CD4-positive, alpha-beta T cell treated with Interleukin-10 for 1 hour (primary cell): ENCODE measurements around the gene GARS1.
A peak's percentile ranks its signal among the peaks of the same experiment; 100 is the strongest.
"Not testable (repeated sequence)": the region's sequence is repeated elsewhere in the genome, so short reads cannot be mapped to it uniquely, and the experiment has no call there.

Source experiments
- DNase-seq: peaks from one replicate; pipeline ENCODE4 v3.0.0-alpha.2; 2020

Gene GARS1, protein sequence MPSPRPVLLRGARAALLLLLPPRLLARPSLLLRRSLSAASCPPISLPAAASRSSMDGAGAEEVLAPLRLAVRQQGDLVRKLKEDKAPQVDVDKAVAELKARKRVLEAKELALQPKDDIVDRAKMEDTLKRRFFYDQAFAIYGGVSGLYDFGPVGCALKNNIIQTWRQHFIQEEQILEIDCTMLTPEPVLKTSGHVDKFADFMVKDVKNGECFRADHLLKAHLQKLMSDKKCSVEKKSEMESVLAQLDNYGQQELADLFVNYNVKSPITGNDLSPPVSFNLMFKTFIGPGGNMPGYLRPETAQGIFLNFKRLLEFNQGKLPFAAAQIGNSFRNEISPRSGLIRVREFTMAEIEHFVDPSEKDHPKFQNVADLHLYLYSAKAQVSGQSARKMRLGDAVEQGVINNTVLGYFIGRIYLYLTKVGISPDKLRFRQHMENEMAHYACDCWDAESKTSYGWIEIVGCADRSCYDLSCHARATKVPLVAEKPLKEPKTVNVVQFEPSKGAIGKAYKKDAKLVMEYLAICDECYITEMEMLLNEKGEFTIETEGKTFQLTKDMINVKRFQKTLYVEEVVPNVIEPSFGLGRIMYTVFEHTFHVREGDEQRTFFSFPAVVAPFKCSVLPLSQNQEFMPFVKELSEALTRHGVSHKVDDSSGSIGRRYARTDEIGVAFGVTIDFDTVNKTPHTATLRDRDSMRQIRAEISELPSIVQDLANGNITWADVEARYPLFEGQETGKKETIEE

DNA sequence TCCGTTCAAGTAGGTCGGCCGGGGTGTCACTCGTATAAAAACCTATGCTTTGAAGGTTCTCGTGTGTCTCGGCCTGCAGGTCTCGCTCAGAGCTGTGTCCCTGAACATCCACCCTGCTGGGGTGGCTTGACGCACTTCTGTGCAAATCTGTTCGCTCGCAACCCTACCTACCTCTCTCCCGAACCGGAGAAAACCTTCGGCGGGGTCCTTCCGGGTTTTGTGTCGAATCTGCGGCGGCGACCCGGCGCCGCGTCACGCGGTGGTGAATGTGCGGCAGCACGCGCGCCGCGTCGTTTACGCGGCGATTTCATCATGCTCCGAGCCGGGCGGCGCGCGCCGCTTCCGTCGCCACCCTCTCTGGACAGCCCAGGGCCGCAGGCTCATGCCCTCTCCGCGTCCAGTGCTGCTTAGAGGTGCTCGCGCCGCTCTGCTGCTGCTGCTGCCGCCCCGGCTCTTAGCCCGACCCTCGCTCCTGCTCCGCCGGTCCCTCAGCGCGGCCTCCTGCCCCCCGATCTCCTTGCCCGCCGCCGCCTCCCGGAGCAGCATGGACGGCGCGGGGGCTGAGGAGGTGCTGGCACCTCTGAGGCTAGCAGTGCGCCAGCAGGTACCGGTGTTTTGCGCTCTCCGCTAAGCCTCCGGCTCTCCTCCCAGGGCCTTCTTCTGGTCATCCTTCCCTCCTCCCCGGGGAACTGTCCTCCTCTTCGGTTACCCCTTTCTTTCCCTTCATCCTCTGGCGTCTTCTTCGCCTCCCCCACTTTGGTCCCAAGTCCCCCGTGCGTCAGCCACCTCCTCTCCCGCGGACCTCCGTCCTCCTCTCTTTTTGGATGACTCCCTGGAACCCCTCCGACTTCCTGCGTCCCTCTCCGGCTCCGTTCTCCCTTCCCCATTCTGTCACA lies at the start of gene GARS1:
Gene GARS1 (plus strand): TSS at position 339 of the 896 bp plus-strand sequence. CDS start 44 bp downstream, at position 383.
- DNase-seq: peak; percentile 92

DNA sequence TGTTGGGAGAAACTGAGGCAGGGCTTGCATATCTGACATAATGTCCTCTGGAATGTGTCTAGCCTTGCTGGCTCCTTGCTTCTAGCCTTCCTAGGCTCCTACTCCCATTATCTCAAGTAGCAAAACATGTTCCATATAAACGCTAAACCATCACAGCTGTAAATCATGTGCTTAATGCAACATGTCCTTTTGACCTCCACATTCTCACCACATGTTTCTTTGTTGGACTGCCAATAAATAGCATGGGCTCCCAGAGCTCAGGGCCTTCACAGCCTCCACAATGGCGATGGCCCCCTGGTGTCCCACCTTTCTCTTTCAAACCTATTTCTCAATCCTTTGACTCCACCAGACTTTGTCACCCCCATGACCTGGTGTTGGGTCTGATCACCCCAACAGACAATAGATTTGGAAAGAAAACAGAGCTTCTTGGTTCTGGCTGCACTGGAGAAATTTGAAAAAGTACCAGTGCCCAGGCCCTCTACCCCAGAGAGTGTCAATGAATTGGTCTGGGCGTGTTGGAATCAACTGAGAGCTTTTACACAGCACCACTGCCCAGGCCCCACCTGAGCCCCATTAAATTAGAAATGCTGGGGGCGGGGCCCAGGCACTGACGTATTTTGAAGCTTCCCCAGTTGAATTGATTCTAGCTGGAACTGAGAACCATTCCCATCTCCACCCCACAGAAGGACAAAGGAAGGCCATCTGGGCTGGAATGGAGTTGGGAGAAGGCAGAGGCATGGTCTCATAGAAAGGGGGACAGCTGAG lies 48.7 kb upstream of the GARS1 start:
- no peak for DNase-seq

DNA sequence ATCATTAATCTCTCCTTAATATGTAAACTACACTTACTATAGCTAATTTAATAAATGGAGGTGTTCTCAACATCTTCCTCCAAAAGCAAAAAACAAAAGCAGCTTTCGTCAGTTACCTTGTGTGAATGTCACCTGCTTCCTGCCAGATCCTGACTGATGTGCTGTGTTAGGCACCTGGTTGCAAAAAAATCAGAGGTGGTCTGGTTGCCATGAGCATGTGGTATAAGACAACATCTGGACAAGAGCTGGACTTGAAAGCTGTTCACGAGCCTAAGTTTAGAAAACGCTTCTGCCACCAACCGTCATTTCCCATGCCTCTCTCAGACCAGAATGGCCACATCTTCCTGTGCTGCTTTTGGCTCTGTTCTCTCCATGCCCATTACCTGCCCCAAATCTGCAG lies 48.1 kb upstream of the GARS1 start:
- DNase-seq: no peak

DNA sequence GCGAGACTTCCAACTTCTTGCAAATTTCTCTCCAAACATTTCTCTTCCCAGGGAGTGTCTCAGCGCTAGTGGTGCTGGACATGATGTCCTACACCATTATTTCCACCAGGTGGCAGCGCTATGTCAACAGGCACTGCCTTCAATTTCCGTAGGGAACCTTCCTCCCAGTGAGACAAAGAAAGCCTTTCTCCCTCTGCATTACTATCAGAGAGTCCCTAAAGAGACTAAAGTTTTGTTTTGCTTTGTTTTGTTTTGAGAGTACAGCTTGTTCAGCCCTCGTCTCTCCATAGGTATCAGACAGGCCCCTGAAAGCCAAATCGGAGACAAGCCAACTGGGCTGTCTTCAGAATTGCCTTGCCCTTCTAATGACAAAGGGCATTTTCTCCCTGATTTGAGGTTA lies 45.8 kb upstream of the GARS1 start:
- peak; percentile 45 for DNase-seq

DNA sequence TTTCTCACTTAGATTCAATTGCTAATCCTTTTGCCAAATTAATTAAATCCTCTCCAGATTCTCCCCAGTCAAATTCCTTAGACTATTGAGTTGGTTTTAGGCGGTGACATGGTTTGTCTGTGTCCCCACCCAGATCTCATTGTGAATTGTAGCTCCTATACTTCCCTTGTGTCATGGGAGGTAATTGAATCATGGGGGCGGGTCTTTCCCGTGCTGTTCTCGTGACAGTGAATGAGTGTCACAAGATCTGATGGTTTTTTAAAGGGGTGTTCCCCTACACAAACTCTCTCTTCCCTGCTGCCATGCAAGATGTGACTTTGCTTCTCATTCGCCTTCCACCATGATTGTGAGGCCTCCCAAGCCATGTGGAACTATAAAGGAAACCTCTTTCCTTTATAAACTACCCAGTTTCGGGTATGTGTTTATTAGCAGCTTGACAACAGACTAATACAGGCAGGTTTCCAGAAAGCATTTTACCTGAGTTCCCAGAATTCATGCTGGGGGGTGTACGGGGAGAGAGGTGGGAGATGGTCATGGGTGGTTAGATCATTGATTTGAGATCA lies 44.7 kb upstream of the GARS1 start:
- DNase-seq: no peak

DNA sequence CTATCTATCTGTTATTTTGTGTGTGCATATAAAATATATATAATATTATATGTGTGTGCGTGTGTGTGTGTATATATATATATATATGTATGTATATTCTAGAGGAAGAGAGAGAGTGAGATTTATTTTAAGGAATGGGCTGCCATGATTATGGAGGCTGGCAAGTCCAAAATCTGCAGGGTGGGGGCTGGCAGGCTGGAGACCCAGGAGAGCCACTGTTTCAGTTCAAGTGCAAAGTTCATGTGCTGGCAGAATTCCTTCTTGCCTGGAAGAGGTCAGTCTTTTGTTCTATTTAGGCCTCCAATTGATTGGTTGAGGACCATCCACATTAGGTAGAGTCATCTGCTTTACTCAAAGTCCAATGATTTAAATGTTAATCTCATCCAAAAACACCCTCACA lies 42.3 kb upstream of the GARS1 start:
- DNase-seq: no peak

DNA sequence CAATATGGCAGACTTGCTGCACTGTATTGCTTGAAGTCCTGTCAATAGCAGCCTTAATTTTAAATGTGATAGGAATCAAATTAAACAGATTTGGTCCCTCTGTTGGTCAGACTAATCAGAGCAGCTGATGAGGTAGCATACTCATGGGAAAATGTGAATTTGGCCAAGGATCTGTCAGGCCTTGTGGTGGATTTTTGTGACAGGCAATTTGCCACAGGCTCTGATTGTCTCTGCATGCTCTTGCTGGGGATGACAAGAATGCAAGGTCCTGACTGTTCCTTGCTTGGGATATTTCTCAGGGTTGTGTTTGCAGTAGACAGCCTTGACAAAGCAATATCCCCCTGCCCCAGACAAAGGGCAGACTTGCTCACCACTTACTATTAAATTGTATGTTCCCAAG lies 41.5 kb upstream of the GARS1 start:
- no peak for DNase-seq

DNA sequence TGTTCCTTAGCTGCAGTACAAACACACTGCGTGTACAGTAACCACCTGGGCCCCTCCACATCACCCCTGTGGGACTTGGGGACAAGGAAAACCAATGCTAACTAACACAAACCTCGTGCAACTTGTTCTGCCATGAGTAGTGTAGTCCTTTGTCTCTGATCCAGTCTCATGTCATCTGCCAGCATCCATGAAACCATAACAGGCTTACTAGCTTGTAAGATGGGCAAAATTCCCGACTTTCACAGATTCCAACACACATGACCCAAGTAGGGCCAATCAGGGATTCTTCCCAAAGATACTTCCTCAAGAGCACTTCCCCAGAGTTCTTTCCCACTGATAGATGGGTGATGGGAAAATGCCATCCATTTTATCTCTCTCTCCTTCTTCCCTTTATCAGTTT lies 41.1 kb upstream of the GARS1 start:
- no peak for DNase-seq

DNA sequence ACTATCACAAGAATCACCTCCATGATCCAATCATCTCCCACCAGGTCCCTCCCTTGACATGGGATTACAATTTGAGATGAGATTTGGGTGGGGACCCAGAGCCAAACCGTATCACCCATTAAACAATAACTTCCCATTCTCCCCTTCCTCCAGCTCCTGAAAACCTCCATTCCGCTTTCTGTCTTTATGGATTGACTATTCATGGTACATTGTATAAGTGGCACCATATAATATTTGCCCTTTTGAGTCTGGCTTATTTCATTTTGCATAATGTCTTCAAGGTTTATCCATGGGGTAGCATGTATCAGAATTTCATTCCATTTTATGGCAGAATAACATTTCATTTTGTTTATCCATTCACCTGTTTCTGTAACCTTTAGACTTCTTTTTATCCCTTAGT lies 39.2 kb upstream of the GARS1 start:
- DNase-seq: no peak

DNA sequence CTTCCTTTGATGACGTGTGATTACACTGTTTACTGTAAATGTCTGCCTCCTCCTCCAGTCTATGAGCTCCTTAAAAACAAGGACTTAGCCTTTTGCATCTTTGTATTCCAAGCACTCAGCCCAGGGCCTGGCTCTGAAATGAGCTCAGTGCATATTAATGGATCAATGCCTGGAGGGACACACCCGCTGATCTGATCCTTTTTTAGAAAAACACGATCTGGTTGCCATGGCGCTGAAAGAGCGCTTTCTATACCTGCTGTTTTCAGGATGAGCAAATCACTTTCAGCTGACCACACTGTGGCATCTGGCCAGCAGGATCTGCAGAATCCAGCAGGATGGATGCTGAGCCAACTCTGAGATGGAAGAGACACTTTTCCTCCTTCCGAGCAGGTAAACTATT lies 37.8 kb upstream of the GARS1 start:
- no peak for DNase-seq

DNA sequence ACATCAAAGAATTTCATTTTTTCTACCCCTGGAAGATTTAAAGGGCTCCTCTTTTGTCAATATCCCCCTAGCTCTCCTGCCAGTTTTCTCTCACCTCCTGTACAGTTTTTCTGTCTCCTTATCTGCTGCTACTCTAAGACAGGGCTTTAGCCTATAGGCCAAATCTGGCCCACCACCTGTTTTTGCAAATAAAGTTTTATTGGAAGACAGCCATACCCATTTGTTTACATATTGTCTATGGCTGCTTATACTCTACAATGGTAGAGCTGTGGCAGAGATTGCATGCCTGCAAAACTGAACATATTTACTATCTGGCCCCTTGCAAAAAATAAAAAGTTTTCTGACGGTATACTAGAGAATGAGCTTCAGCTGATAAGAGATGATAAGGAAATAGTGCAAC lies 37.4 kb upstream of the GARS1 start:
- no peak for DNase-seq

DNA sequence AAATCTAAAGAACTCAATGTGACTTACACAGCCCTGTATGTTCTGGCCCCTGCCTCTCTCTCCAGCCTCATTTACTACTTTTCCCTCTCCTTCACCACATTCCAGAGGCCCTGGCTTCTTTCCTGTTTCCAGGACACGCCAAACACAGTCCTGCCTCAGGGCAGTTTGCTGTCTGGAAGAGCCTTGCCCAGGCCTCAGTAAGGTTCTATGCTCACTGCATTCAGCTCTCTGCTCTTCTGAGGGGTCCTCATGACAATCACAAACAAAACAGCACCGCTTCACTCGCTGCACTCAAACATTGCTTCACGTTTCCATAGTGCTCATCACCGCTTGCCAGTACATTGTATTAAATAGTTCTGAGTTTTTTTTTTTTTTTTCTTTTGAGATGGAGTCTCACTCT lies 35.1 kb upstream of the GARS1 start:
- DNase-seq: no peak

DNA sequence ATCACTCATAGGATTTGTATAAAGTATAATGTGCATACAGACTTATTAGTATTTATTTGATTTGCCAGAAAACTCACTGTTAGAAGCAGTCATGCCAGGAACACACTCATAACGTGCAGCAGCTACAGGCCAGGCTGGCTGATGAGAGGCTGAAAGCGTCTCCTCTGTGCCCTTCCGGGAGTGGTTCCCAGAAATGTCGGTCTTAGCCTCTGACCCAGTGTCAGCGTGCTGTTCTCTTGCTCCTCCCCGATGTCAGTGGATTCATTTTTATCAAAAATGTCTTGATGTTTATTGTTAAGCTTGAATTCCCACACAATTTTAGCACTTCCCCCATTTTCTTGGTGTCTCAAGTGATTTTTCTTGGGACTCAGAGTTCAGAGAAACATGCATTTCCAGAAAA lies 33.3 kb upstream of the GARS1 start:
- DNase-seq: no peak

DNA sequence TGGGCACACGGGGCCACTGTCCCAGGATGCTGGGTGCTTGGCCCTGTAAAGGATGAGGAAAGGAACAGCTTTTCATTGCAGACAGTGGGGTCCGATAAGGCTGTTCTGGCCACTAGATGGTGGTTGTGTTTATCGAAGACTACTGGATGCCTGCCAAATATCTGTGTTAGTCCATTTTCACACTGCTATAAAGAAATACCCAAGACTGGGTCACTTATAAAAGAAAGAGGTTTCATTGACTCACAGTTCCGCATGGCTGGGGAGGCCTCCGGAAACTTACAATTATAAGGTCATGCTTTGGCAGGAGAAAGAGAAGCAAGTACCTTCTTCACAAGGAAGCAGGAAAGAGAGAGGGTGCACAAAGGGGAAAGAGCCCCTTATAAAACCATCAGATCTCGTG lies 32.2 kb upstream of the GARS1 start:
- DNase-seq: no peak

DNA sequence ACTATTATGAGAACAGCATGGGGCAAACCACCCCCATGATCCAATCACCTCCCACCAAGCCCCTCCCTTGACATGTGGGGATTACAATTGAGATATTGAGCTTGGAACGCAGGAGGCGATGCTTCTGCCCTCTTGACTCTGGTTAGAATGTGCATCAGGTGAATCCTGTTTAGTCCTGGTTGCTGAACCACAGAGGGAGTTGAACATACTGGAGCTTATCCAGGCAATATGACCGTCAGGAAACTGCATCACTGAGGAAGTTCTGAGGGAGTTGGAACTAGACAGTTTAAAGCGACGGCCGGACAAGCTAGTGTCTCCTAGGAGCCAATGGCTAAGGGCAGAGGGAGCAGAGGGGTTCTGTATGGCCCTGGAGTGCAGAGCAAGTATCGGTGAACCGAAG lies 31.8 kb upstream of the GARS1 start:
- DNase-seq: no peak

DNA sequence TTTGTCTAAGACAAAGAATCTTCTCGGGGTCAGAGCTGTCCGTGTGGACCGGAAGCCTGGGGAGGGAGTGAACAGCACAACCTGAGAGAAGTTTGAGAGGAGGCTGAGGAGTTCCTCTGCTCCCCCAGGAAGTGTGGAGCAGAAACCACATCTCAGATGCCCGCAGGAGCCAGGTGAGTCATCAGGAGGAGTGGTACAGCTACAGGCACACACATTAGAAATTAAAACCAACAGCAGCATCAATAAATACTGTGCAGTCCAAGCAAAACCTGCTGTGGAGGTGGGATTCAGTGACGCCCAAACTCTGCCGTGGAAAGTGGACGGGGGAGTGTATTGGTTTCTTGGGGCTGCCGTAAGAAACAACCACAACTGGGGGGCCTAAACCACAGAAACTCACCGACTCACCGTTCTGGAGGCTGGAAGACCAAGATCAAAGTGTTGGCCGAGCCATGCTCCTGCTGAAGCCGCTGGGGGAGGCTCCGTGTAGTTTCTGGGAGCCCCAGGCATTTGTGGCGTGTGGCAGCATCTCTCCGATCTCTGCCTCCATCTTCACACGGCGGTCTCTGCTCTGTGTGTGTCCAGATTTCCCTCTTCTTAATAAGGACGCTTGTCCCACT lies 31.2 kb upstream of the GARS1 start:
- no peak for DNase-seq

DNA sequence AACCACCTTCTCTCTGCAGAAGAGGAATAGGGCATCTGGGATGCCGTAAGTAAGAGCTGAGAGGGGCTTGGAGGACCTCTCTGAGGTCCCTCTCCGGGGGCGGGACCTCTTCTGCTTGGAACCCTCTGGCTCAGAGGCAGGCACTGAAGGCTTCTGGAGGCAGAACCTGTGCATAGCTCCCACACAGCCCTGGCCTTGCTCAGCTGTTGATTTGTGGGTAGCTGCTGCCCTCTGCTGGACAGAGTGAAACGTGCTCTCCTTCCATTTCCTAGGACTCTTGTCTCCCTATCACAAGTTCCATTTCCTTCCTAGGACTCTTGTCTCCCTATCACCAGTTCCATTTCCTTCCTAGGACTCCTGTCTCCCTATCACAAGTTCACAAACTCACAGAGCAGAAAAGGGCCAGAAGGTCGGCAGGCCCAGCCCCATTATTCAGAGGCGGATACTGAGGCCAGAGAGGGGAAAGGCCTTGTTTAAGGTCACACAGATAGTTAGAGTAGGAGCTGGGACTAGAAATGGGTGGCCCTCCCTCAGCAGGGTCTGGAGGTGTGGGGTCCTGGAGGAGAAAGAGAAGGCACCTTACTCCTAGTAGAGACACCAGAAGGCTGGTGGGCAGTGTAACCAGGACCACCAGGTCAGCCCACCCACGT lies 30.3 kb upstream of the GARS1 start:
- peak; percentile 79 for DNase-seq

DNA sequence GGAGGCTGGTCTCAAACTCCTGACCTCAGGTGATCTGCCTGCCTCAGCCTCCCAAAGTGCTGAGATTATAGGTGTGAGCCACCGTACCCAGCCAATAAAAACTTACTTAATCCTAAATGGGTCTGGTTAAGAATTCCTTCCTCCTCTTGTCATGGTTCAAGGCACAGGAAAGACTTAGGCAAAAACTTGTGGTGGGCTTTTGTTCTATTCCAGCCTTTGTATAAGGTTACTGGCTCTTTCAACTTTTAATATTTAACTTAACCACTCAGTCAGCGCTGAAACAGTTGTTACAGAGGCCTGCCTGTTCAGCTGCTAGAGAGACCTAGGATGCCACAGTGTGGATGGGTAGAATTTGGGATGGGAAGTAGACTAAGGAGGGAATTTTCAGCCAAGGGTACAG lies 28.1 kb upstream of the GARS1 start:
- DNase-seq: no peak

DNA sequence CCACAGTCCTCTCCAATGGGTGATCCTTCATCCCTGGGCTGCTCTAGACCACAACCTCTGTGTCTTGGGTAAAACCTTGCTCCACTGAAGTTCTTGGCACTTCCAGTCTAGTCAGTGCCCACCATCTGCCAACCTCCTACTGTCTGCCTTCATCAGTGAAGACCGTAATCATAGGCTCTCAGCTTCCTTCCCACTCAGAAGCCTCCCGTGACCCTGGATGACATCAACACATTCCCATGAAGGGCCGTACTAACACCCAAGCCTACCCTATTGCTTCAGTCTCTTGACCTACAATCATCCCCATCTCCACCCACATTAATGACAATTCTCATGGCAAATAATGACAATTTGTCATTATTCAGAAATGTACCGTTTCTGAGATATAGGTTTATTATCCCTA lies 27.6 kb upstream of the GARS1 start:
- no peak for DNase-seq

DNA sequence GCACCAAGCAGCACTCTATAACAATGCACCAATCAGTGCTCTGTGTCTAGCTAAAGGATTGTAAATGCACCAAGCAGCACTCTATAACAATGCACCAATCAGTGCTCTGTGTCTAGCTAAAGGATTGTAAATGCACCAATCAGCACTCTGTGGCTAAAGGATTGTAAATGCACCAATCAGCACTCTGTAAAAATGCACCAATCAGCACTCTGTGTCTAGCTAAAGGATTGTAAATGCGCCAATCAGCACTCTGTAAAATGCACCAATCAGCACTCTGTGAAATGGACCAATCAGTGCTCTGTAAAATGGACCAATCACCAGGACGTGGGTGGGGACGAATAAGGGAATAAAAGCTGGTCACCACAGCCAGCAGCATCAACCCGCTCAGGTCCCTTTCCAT lies 24.4 kb upstream of the GARS1 start:
- not testable (repeated sequence) for DNase-seq

DNA sequence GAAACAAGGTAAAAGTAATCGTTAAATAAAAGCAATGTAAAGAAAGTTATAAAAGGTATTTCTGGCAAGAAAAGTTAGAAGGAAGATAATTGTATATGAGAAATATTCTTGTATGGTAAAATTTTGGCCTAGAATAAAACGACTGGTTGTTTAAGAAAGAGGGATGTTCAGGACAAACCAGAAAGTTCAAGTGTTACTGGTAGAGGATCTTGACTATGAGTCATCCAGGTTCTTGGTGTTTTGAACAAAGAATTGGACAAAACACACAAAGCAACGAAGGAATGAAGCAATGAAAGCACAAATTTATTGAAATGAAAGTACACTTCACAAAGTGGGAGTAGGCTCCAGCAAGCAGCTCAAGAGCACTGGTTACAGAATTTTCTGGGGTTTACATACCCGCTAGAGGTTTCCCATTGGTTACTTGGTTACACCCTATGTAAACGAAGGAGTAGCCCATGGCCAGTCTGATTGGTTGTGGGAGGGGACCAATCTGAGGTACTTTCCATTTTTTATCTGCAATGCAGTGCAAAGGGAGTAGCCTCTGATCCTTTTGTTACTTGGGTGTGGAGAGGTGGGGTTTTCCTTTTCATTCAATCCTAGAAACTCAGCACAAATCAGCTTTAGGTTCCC lies 22.4 kb upstream of the GARS1 start:
- DNase-seq: no peak
